SK-N-SH (cell line): ENCODE measurements around the gene TRHDE.

Experiments
- CTCF ChIP-seq: fragments of 200-600 bp; sonication (generic); IDR thresholded peaks from 2 replicates; pipeline ENCODE4 v1.6.1; 2017; ENCODE audit warnings: antibody characterized with exemption, mild to moderate bottlenecking, moderate library complexity
- EP300 ChIP-seq, 2 experiments: IDR thresholded peaks; 2 replicates each; pipeline versions ENCODE4 v1.4.0 to v1.6.1; 2012; ENCODE audit warnings: borderline replicate concordance in 1 of 2, low read depth in 1 of 2, low read length in 1 of 2
- FOXM1 ChIP-seq: IDR thresholded peaks from 2 replicates; pipeline ENCODE4 v1.4.0; 2012; ENCODE audit warnings: low read depth, mild to moderate bottlenecking
- GABPA ChIP-seq: IDR thresholded peaks from 2 replicates; pipeline ENCODE4 v1.4.0; 2012; ENCODE audit warnings: low read depth, mild to moderate bottlenecking
- IRF3 ChIP-seq: fragments of 150-350 bp; IDR thresholded peaks from 2 replicates; pipeline ENCODE4 v1.6.1; 2016; ENCODE audit warnings: mild to moderate bottlenecking, low read depth, low read length
- MAX ChIP-seq: IDR thresholded peaks from 2 replicates; pipeline ENCODE4 v1.4.0; 2012; ENCODE audit warnings: low read depth
- POLR2AphosphoS5 ChIP-seq: IDR thresholded peaks from 2 replicates; pipeline ENCODE4 v1.6.1; 2012; ENCODE audit warnings: low read depth, low read length
- REST ChIP-seq: IDR thresholded peaks from 2 replicates; pipeline ENCODE4 v1.6.1; 2012; ENCODE audit warnings: mild to moderate bottlenecking, low read depth, low read length, moderate library complexity

- TF ChIP-seq POLR2AphosphoS5 (no peak), EP300 (IDR thresholded peaks at IDR 0.05; ENCODE audit: borderline replicate concordance in 1 of 2, low read depth in 1 of 2, low read length in 1 of 2) (no peak), CTCF (no peak), GABPA (no peak), REST (no peak), IRF3 (no peak), MAX (no peak), FOXM1 (no peak)
These were observed 15.4 kb upstream of the TRHDE start for GRCh38 chr12:72256725-72257124.
